ACC112 (cell line): Measurements from ENCODE around the gene TBX15.
"Not testable (repeated sequence)": the region's sequence is repeated elsewhere in the genome, so short reads cannot be mapped to it uniquely, and the experiment has no call there.

Source experiments
- H2AFZ ChIP-seq: fragments of 200-600 bp; sonication (generic); one replicate; pipeline ENCODE4 v1.6.0; 2017; ENCODE audit warnings: antibody characterized with exemption, low read length; ENCODE audit not compliant: unreplicated experiment
- H3K27ac ChIP-seq: fragments of 200-600 bp; sonication (generic); 2 replicates; pipeline ENCODE4 v1.5.1; 2014; ENCODE audit warnings: low read depth, mild to moderate bottlenecking, antibody characterized with exemption, low read length, moderate library complexity
- H3K27me3 ChIP-seq: fragments of 200-600 bp; sonication (generic); 2 replicates; pipeline ENCODE4 v1.6.1; 2014; ENCODE audit warnings: mild to moderate bottlenecking, antibody characterized with exemption, low read length, moderate library complexity, mixed read lengths; ENCODE audit not compliant: insufficient read depth
- H3K36me3 ChIP-seq: fragments of 200-600 bp; sonication (generic); 2 replicates; pipeline ENCODE4 v1.6.1; 2016; ENCODE audit warnings: mild to moderate bottlenecking, antibody characterized with exemption, low read length, moderate library complexity, mixed read lengths; ENCODE audit not compliant: insufficient read depth
- H3K4me1 ChIP-seq: fragments of 200-600 bp; sonication (generic); one replicate; pipeline ENCODE4 v1.6.1; 2016; ENCODE audit warnings: low read length, mixed read lengths; ENCODE audit not compliant: insufficient read depth, unreplicated experiment, control insufficient read depth
- H3K4me3 ChIP-seq: fragments of 200-600 bp; sonication (generic); 2 replicates; pipeline ENCODE4 v1.5.1; 2014; ENCODE audit warnings: mild to moderate bottlenecking, low read depth, low read length
- H3K79me2 ChIP-seq: fragments of 200-600 bp; sonication (generic); one replicate; pipeline ENCODE4 v1.6.0; 2016; ENCODE audit warnings: low read length; ENCODE audit not compliant: control insufficient read depth, unreplicated experiment, insufficient read depth

TBX15 gene

GRCh38 chr1:118957579-118957978 lies 30.6 kb downstream of the TBX15 start:
- H3K4me3 ChIP-seq, H3K36me3 ChIP-seq, H2AFZ ChIP-seq, H3K27ac ChIP-seq, H3K27me3 ChIP-seq: not testable (repeated sequence)
- Histone ChIP-seq H3K79me2 (peaks cover 64% of the 10 kb centered on the region), H3K4me1 (peaks cover 56% of the 10 kb centered on the region)

DNA sequence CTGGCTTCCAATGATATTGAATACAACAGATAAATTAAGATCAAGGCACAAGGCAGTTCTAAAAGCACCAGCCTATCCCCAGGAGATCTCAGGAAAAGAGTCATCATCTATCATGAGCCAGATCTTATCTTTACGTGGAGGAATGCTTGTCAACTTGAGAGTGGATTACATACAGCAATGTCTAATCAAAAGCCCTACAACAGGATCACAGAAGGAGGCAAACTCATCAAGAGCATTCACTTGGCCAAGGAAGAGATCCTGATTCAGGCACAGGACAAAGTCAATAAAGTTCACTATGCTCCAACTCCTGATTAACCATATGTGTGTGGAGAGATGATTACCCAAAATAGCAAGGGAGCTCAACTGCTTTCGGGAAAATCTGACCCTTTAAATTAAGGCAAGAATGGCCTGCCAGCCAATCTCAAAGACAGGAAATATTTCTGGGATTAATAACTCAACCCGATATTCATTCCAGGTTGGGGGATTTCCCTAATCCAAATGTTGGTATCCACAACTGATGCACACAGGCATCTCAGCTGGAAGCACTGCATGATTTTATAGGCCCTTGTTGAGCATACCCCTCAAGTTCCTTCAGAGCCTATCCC lies 33.7 kb downstream of the TBX15 start:
- no peaks in the 10 kb centered on the region for H3K36me3 ChIP-seq
- H3K27ac ChIP-seq: peak overlapping the region; percentile 49
- peak overlapping the region; percentile 47; the same call in 1 of the 2 replicates for H3K4me3 ChIP-seq
- H3K27me3 ChIP-seq: no peaks in the 10 kb centered on the region
- H3K79me2 ChIP-seq: peaks cover 75% of the 10 kb centered on the region
- peaks cover 53% of the 10 kb centered on the region for H3K4me1 ChIP-seq
- H2AFZ ChIP-seq: no peak overlapping the region

GRCh38 chr1:118951270-118951936 lies 36.7 kb downstream of the TBX15 start:
- Histone ChIP-seq H2AFZ (no peak overlapping the region), H3K27ac (no peak overlapping the region), H3K4me1 (peaks cover 81% of the 10 kb centered on the region), H3K36me3 (no peaks in the 10 kb centered on the region), H3K4me3 (no peak overlapping the region), H3K27me3 (no peaks in the 10 kb centered on the region), H3K79me2 (peaks cover 59% of the 10 kb centered on the region)

DNA sequence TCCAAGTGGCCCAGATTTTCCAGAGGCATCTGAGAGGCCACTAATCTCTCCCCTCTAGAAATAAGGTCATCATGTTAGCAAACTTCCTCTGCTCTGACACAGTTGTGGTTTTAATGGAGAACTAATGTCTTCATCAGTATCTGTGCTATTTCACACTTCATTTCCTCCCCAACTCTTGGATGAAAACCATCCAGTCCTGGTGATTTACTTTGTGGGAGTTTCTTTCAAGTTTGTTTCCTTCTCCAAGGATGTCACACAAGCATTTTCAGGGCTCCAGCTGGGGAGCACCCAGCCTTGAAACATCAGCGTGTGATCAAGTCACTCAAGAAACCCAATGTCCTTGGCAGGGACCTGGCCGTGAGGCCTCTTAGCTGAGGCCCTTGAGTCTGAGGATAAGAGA lies 38.8 kb downstream of the TBX15 start:
- H3K4me1 ChIP-seq: peaks cover 84% of the 10 kb centered on the region
- no peak overlapping the region for H2AFZ ChIP-seq
- H3K36me3 ChIP-seq: no peaks in the 10 kb centered on the region
- H3K27ac ChIP-seq: peak overlapping the region; percentile 89
- no peaks in the 10 kb centered on the region for H3K27me3 ChIP-seq
- H3K79me2 ChIP-seq: peaks cover 52% of the 10 kb centered on the region
- H3K4me3 ChIP-seq: peak overlapping the region; percentile 20; the same call in 1 of the 2 replicates

DNA sequence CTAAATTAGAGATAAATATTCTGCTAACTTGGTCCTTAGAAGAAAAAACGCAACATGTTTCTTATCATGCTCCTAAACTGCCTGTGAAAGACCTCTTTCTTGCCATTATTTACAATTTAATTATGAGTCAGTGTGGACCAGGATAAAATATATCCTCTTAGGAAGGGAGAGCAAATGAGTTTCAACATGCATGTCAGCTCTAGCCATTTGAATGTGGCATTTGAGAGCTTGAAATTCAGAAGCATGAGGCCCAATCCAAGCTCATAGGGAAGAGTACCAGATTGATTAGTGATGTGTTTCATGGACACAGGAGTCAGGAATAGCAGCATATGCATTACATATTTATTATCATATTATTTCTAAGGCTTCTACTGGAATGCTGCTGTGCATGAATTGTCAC lies 39.3 kb downstream of the TBX15 start:
- H3K36me3 ChIP-seq: no peaks in the 10 kb centered on the region
- peaks cover 50% of the 10 kb centered on the region for H3K79me2 ChIP-seq
- no peak overlapping the region for H2AFZ ChIP-seq
- peak overlapping the region; percentile 89 for H3K27ac ChIP-seq
- no peaks in the 10 kb centered on the region for H3K27me3 ChIP-seq
- peak overlapping the region; percentile 38; the same call in 1 of the 2 replicates for H3K4me3 ChIP-seq
- peaks cover 84% of the 10 kb centered on the region for H3K4me1 ChIP-seq

- Histone ChIP-seq H3K36me3 (no peaks in the 10 kb centered on the region), H3K27ac (peak overlapping the region; percentile 89), H3K4me1 (peaks cover 81% of the 10 kb centered on the region), H2AFZ (no peak overlapping the region), H3K4me3 (peak overlapping the region; percentile 38; the same call in 1 of the 2 replicates), H3K79me2 (peaks cover 50% of the 10 kb centered on the region), H3K27me3 (no peaks in the 10 kb centered on the region)
Measured at GRCh38 chr1:118948351-118948750, 39.8 kb downstream of the TBX15 start.

GRCh38 chr1:118947790-118948189 lies 40.4 kb downstream of the TBX15 start:
- H3K4me1 ChIP-seq: peaks cover 76% of the 10 kb centered on the region
- no peaks in the 10 kb centered on the region for H3K36me3 ChIP-seq

DNA sequence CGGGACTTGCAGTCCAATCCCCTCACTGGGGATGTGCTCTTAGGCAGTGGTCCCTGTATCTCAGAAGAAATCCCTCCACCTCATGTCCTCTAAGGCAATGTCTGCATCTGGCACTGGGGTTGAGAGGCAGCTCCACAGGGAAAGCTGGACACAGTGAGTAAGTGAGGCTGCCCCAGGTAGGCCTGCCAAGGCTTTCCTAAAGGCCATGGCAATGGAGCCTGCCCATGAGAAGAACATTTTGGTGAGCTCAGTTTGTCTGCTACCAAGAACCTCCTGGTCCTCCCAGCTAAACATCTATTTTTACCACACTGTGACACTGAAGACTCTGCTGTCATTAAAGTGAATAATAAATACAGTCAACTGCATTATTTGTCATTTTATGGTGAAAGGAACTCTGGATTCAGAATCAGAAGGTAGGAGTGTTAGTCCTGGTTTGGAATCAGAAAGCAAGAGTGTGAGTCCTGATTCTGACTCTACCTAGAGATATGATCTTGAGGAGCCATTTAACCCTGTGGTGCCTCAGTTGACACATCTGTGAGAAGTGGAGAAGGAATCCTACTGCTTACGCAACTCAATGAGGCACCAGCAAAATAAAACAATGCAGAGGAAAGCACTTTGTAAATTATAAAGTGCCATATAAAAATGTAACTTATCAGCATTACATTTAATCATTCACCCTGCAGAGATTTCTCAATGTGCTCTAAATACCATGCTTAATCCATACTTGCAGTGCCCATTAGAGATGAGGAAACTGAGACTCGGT lies 41.0 kb downstream of the TBX15 start:
- H3K4me3 ChIP-seq: peak overlapping the region; percentile 49
- H3K4me1 ChIP-seq: peaks cover 71% of the 10 kb centered on the region
- no peak overlapping the region for H2AFZ ChIP-seq
- no peaks in the 10 kb centered on the region for H3K27me3 ChIP-seq
- H3K36me3 ChIP-seq: no peaks in the 10 kb centered on the region
- H3K79me2 ChIP-seq: peaks cover 48% of the 10 kb centered on the region
- H3K27ac ChIP-seq: peak overlapping the region; percentile 89

More at GRCh38 chr1:118947790-118948189, 40.4 kb downstream of the TBX15 start:
- Histone ChIP-seq H3K27ac (peak overlapping the region; percentile 89), H3K4me3 (peak overlapping the region; percentile 49), H2AFZ (no peak overlapping the region), H3K79me2 (peaks cover 50% of the 10 kb centered on the region), H3K27me3 (no peaks in the 10 kb centered on the region)

- Histone ChIP-seq H3K79me2 (peaks cover 43% of the 10 kb centered on the region), H3K4me3 (no peak overlapping the region), H3K4me1 (peaks cover 60% of the 10 kb centered on the region), H2AFZ (no peak overlapping the region), H3K27me3 (no peaks in the 10 kb centered on the region), H3K27ac (no peak overlapping the region), H3K36me3 (no peaks in the 10 kb centered on the region)
Measured at GRCh38 chr1:118945489-118945888, 42.7 kb downstream of the TBX15 start.

GRCh38 chr1:118944546-118944945 lies 43.6 kb downstream of the TBX15 start:
- peak overlapping the region; percentile 32 for H3K27ac ChIP-seq
- H3K27me3 ChIP-seq: no peaks in the 10 kb centered on the region
- H3K79me2 ChIP-seq: peaks cover 36% of the 10 kb centered on the region
- no peaks in the 10 kb centered on the region for H3K36me3 ChIP-seq
- H3K4me3 ChIP-seq: no peak overlapping the region
- H2AFZ ChIP-seq: no peak overlapping the region
- H3K4me1 ChIP-seq: peaks cover 51% of the 10 kb centered on the region
